Mesodermal cell (in vitro differentiated cells): Measurements from ENCODE around the gene KLHL22.

Experiments
- H3K27ac ChIP-seq: 2 replicates; pipeline ENCODE4 v1.7.0; 2013; ENCODE audit warnings: mild to moderate bottlenecking, low read depth, low read length, moderate library complexity; ENCODE audit not compliant: severe bottlenecking
- H3K36me3 ChIP-seq: 2 replicates; pipeline ENCODE4 v1.7.1; 2013; ENCODE audit warnings: mild to moderate bottlenecking, low read length, moderate library complexity; ENCODE audit not compliant: control insufficient read depth, insufficient read depth
- H3K4me1 ChIP-seq: one replicate; pipeline ENCODE4 v1.7.1; 2013; ENCODE audit warnings: mild to moderate bottlenecking, low read length; ENCODE audit not compliant: insufficient read depth, control insufficient read depth, poor library complexity, severe bottlenecking
- H3K4me3 ChIP-seq: 2 replicates; pipeline ENCODE4 v1.7.0; 2013; ENCODE audit warnings: low read length, control low read depth, mild to moderate bottlenecking; ENCODE audit not compliant: insufficient read depth, poor library complexity, severe bottlenecking; ENCODE audit errors: extremely low read depth
- H3K9me3 ChIP-seq: 2 replicates; pipeline ENCODE4 v1.7.1; 2013; ENCODE audit warnings: mild to moderate bottlenecking, low read length, moderate library complexity; ENCODE audit not compliant: control insufficient read depth
- WGBS, 2 experiments: methylation state at CpG; one replicate each; pipeline ENCODE4 v1.1.5; 2013; ENCODE audit warnings: missing lambda C conversion rate in 2 of 2; ENCODE audit not compliant: insufficient coverage in 2 of 2; 5-methylcytosine and 5-hydroxymethylcytosine counted together

KLHL22 gene

DNA sequence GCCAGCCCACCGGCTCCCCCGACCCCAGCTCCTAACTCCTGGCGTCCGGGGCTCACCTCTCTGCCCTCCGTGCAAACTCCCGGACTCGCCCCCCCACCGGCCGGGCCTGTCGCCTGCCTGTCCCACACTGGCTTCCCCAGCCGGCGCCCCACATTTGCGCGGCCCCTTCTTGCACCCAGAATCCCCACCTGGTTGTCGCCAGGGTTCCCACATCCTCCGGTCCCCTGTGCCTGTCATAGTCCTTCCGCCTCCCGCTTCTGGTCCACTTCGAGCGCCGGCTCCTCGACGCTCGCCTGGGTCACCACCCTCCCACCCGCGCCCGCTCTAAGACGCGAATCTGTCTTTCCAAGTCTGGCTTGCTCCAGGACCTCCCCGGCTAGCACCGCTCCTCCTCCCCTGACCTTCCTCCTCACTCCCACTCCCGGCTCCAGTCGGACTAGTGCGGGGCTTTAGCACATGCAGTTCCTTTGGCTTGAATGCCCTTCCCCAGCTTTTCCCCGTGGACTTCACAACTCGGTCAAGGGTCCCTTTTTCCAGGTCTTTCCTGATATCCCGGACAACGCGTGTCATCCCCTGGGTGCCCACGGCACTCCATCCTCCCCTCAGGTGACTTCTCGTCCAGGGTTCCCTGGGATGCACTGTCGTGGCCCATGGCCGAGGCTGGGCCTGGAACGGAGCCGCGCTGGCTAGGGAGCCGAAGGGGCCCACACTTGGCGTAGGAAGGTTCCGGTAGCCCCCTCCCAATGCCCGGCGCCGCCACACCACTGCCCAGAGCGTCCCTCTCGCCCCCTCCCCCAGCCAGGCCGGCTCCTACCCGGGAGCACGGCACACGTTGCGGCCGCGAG lies 58.6 kb downstream of the KLHL22 start:
- Histone ChIP-seq H3K27ac (peak overlapping the region; percentile 57), H3K4me1 (peaks cover 8% of the 10 kb centered on the region), H3K9me3 (no peaks in the 10 kb centered on the region), H3K4me3 (peak overlapping the region; percentile 77), H3K36me3 (peaks cover 3% of the 10 kb centered on the region)
- WGBS, 2 experiments = 1% methylated on average over 38 to 59 of the region's 61 CpGs

DNA sequence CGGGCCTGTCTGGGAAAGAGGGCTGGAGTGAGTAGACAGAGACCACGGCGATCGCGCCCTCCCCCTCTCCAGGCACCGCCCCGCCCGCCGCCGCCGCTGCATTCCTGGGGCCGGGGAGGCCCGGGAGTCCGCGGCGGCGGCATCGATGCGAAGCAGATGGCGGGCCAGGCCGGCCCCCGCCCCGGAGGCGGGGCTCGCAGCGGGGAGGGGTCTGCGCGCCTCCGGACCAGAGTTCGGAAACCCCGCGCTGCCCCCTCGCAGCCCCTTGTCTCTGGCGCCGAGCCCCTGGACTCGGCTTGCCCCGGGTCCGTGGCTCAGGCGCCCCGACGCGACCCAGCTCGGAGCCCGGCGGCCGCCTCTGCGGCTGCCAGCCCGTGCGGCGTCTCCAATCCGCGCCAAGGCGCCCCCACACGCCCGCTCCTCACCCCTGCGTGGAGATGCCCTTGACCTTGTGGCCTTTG lies 59.3 kb downstream of the KLHL22 start:
- peak overlapping the region; percentile 23 for H3K27ac ChIP-seq
- WGBS, 2 experiments = 0 to 1% methylated on average over 49 to 51 of the region's 56 CpGs
- peak overlapping the region; percentile 77 for H3K4me3 ChIP-seq

GRCh38 chr22:20435436-20436306 lies 59.9 kb downstream of the KLHL22 start:
- 63 to 79% methylated on average over 7 to 11 of the region's 11 CpGs for WGBS, 2 experiments
- H3K9me3 ChIP-seq = no peaks in the 10 kb centered on the region
- peaks cover 3% of the 10 kb centered on the region for H3K36me3 ChIP-seq
- no peak overlapping the region for H3K27ac ChIP-seq
- H3K4me3 ChIP-seq = peak overlapping the region; percentile 77
- H3K4me1 ChIP-seq = peaks cover 13% of the 10 kb centered on the region

More for the DNA sequence above, 59.3 kb downstream of the KLHL22 start:
- peaks cover 9% of the 10 kb centered on the region for H3K4me1 ChIP-seq
- no peaks in the 10 kb centered on the region for H3K9me3 ChIP-seq
- peaks cover 3% of the 10 kb centered on the region for H3K36me3 ChIP-seq

- H3K9me3 ChIP-seq = no peaks in the 10 kb centered on the region
- H3K4me3 ChIP-seq = no peak overlapping the region
- peaks cover 9% of the 10 kb centered on the region for H3K36me3 ChIP-seq
- no peak overlapping the region for H3K27ac ChIP-seq
- H3K4me1 ChIP-seq = peaks cover 15% of the 10 kb centered on the region
- 88 to 97% methylated on average over 2 to 3 of the region's 3 CpGs for WGBS, 2 experiments
These were observed 60.8 kb downstream of the KLHL22 start for GRCh38 chr22:20434773-20435172.

DNA sequence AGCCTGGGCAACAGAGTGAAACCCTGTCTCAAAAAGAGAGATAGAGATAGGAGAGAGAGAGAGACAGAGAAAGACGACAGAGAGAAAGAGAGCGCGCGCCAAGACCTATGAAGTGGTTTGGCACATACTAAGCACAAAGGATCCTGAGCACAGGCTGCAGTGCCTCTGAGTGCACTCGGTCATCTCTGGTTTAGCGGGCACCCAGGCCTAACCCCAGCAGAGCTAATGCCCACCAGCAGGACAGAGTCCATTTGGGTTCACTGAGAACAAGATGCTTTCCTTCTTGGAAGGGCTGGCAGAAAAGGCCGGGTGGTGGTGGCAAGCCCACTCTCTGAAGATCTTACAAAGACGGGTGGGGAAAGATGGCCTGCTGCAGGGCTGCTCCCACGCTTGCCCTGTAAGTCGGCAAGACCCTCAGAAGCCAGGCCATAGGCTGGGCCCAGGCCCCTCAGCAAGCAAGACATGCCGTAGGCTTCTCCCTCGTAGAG lies 61.3 kb downstream of the KLHL22 start:
- H3K9me3 ChIP-seq = no peaks in the 10 kb centered on the region
- H3K4me1 ChIP-seq = peaks cover 19% of the 10 kb centered on the region
- WGBS, 2 experiments = 89 to 96% methylated on average over 12 of the region's 12 CpGs

GRCh38 chr22:20433686-20434241 lies 61.8 kb downstream of the KLHL22 start:
- peaks cover 17% of the 10 kb centered on the region for H3K4me1 ChIP-seq
- 91 to 97% methylated on average over 4 of the region's 4 CpGs for WGBS, 2 experiments
- H3K36me3 ChIP-seq = peaks cover 19% of the 10 kb centered on the region
- no peak overlapping the region for H3K27ac ChIP-seq
- no peaks in the 10 kb centered on the region for H3K9me3 ChIP-seq
- no peak overlapping the region for H3K4me3 ChIP-seq

More for the DNA sequence above, 61.3 kb downstream of the KLHL22 start:
- H3K4me3 ChIP-seq = no peak overlapping the region
- H3K36me3 ChIP-seq = peaks cover 14% of the 10 kb centered on the region
- no peak overlapping the region for H3K27ac ChIP-seq

DNA sequence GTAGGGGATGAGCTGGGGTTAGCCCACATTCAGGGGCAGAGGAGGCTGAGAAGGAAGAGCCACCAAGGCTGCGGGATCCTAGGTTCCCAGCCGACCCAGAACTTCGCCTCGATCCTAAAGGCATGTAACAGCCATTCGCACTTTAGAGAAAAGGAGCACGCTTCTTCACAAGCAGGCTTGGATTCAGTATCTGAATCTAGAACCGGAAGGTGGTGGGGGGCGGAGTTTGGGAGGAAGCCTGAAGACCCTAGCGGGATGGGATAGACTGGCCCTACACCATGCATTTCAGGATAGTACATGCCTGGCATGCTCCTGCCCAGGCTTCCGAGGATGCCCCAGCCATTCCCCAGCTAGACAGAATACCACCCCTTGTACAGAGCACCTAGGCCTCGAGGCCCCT lies 62.4 kb downstream of the KLHL22 start:
- peaks cover 12% of the 10 kb centered on the region for H3K4me1 ChIP-seq
- no peak overlapping the region for H3K4me3 ChIP-seq
- 93 to 96% methylated on average over 9 to 11 of the region's 11 CpGs for WGBS, 2 experiments
- no peaks in the 10 kb centered on the region for H3K9me3 ChIP-seq
- H3K36me3 ChIP-seq = peaks cover 24% of the 10 kb centered on the region
- H3K27ac ChIP-seq = no peak overlapping the region

- Histone ChIP-seq H3K9me3 (no peaks in the 10 kb centered on the region), H3K36me3 (peaks cover 32% of the 10 kb centered on the region), H3K4me3 (no peak overlapping the region), H3K4me1 (peaks cover 12% of the 10 kb centered on the region), H3K27ac (no peak overlapping the region)
- WGBS, 2 experiments = 83 to 98% methylated on average over 3 of the region's 3 CpGs
These were observed 63.3 kb downstream of the KLHL22 start for GRCh38 chr22:20432244-20432686.

DNA sequence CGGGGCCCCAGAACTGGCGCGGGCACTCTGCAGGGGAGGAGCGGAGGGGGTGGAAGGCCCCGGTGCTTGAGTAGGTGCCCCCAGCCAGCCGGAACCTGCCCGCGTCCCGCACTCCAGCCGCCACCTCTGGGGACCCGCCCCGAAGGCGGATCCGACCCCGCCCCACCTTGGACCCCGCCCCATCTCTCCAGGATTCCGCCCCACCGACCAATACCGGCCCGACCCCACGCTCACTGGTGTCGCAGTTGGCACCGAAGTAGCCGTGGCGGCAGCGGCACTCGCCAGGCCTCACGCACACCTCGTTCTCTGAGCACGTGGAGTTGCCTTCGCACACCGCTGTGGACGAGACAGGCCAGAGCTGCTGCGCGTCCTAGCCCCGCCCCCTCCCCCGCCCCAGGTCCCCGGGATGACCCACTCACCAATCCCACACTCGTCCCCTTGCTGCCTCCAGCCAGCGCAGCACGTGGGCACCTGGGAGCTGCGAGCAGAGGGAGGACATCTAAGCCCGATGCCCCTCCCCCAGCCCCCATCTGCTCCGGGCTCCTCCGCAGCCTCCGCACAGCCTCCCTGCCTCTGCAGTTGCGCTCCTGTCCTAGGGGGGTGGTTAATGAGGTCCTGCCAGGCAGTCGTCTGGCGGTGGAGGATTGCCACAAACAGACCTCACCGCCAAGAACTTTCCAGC lies 63.9 kb downstream of the KLHL22 start:
- no peak overlapping the region for H3K27ac ChIP-seq
- peaks cover 12% of the 10 kb centered on the region for H3K4me1 ChIP-seq
- peaks cover 37% of the 10 kb centered on the region for H3K36me3 ChIP-seq
- no peak overlapping the region for H3K4me3 ChIP-seq
- H3K9me3 ChIP-seq = no peaks in the 10 kb centered on the region
- 23 to 24% methylated on average over 27 to 32 of the region's 50 CpGs for WGBS, 2 experiments
